GM20431 (cell line): ENCODE results near the gene KRT83.

Experiments
- in situ Hi-C: fragments of 300-500 bp; cut with MseI, MboI; formaldehyde crosslinking; loops from one replicate; pipeline ENCODE4 v1.15.0; 2020; ENCODE audit warnings: low sequenced_read_pairs; ENCODE audit not compliant: unreplicated experiment

KRT83 gene

DNA sequence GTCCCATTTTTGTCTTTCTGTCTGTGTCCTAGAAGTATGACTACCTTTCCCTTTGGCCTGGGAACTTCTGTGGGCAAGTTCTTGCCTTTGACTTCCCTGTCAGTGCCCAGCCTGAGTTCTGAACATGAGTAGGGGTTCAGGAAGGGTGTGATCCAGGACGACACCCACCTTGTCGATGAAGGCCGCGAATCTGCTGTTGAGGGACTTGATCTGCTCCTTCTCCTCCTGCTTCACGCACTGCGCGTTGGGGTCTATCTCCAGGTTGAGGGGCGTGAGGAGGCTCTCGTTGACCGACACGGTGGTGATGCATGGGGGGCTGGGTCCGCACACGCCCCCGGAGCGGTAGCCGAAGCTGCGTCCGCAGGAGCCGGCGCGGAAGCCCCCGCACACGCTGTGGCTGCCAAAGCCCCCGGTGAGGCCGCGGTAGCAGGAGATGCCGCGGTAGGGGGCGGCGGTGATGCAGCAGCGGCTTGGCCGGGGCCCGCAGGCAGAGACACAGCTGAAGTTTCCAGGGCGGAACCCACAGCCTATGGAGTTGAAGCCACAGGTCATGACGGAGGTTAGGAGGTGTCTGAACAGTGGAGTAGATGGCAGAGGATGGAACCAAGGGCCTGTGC lies at the start of gene KRT83:
Gene KRT83, minus strand, starts transcription at position 615 of the 617 bp plus-strand sequence. Its CDS starts 63 bp downstream, at position 552.
- in situ Hi-C loops: loop anchor here (10.0 kb wide), 1 partner anchor 166 kb away; no protein-coding TSS in a partner anchor

DNA sequence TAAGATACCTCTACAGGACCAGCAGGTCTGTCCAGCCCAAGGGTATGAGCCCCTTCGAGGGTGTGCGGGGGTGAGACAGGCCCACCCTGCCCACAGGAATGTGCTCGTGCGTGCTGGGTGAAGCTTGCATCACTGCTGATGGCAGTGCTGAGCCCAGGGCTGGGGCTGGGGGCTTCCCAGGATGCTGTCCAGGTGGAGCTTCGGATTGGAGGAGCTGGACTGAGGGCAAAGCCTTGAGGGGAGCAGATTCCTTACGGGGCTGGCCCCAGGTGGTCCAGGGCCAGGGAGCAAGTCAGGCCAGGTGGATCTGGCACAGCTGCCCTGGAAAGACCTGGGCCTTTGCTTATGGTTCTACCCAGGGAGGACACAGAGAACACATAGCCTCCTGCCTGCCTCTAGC lies 48.6 kb upstream of the KRT83 start:
- in situ Hi-C loops: loop anchor here (25.0 kb wide), 1 partner anchor 617 kb away; no protein-coding TSS in a partner anchor

DNA sequence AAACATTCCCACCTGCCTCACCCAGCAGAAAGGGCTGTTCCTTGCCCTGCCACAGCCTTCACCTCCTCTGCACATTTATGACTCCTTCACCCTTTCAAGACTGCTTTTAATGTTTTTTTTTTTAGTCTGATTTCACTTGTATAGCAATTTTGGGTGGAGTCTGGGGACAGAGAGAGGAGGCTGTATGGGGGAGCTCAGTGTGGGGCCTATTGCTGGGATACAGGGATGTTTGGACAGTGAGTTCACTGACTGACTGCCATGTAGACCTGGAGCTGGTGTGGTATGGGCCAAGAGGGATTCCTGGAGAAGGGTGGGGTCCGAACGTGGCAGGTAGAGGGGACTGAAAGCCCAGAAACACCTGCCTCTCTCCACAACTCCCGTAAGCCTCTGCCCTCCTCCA lies 48.0 kb upstream of the KRT83 start:
- in situ Hi-C loops: loop anchor here (25.0 kb wide), 1 partner anchor 618 kb away; no protein-coding TSS in a partner anchor

DNA sequence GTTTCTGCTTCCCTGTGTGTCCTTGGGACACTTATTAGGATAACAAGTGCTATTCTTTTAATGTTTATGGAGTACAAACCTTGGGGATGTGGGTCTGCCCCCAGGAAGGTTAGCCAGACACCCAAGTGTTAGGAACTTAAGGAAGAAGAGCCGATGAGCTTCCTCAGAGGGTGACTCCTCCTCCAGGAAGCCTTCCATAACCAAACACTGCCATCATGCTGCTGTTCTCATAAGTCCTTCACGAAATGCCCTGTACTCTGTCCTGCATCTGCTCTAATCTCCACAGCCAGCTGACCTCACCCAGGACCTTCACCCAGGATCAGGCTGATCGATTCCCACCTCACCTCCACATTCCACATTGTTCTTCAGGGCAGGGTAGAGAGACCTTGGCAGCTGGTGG lies 47.3 kb upstream of the KRT83 start:
- in situ Hi-C loops: loop anchor here (25.0 kb wide), 1 partner anchor 619 kb away; no protein-coding TSS in a partner anchor

DNA sequence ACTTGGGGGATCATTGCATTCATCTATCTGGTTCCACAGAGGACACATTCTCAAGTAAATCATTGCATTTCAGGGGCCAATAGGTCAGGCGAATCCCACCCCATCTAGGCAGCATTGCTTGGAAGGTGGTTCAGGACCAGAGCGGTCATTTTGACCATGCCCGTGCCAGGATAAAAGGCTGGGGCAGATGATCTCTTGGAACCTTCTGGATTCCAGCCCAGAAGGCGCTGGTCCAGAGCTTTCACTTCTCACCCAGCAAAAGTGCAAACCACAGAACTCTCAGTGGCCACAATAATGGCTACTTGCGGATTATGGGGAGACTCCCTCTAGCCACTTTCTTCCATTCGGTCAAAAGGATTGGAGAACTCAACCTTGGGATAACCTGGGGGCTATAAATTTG lies 46.7 kb upstream of the KRT83 start:
- in situ Hi-C loops: loop anchor here (25.0 kb wide), 1 partner anchor 619 kb away; no protein-coding TSS in a partner anchor

DNA sequence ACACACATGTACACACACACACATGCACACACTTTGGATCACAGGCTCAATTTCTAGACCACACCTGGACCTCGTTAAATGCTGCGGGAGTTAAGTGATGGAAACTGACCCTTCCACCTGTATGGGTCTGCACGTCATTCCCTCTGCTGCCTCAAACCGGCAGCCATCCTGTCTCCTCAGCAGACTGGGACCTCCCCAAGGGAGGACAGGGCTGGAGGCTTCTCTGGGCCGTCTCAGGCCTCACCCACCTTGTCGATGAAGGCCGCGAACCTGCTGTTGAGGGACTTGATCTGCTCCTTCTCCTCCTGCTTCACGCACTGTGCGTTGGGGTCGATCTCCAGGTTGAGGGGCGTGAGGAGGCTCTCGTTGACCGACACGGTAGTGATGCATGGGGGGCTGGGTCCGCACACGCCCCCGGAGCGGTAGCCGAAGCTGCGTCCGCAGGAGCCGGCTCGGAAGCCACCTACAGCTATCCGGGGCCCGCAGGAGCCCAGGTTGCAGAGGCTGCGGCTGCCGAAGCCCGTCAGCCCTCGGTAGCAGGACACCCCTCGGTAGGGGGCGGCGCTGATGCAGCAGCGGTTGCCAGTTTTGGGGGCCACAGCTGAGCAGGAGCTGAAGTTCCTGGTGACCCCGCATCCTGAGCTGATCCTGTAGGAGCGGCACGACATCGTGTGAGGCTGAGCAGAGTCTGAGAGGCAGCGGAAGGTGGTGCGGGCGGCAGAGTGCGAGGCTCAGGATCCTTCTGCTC lies 45.7 kb upstream of the KRT83 start, which contains the start of gene KRT85:
Gene KRT85, minus strand, starts transcription at position 744 of the 748 bp plus-strand sequence. Its CDS starts 76 bp downstream, at position 668.
- in situ Hi-C loops: loop anchor here (25.0 kb wide), 1 partner anchor 620 kb away; no protein-coding TSS in a partner anchor

DNA sequence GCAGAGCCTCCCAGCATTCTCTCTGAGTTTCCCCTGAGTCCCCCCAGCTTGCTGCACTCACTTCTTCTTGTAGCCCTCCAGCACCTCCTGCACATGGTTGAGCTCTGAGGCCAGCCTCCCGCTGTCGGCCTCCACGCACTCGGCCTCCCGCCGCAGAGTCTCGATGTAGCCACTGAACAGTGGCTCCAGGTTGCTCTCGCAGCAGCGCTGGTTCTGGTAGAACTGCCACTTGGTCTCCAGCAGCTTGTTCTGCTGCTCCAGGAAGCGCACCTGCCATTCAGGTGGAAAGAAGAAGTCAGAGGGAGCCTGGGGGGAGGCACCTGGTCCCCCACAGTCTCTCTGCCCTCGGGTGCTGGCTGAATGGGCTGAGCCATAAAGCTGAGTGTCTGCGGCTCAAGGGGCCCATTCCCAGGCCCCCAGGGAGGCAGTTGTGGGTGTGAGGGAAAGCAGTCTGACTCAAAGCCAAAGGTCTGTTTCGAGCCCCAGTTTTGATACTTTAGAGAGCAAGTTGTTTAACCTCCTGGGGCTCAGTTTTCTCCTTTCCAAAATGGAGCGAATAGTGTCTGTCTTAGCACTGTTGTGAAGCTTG lies 43.8 kb upstream of the KRT83 start:
- in situ Hi-C loops: loop anchor here (25.0 kb wide), 1 partner anchor 622 kb away; no protein-coding TSS in a partner anchor

DNA sequence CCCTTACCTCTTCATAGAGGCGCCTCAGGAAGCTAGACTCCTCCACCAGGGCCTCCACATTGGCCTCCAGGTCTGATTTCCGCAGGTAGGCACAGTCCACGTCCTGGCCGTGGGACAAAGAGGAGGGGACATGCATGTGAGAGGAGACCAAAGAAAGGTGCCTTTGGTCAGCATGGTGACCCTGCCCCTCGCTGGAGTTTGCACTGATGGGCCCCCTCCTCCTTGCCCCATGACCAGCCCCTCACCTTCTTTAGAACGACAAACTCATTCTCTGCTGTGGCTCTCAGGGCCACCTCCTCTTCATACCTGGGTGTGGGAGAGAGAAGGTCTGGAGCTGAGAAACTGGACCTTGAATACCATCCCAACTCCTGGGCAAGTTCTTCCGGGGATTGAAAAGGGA lies 42.9 kb upstream of the KRT83 start:
- in situ Hi-C loops: loop anchor here (25.0 kb wide), 1 partner anchor 623 kb away; no protein-coding TSS in a partner anchor

DNA sequence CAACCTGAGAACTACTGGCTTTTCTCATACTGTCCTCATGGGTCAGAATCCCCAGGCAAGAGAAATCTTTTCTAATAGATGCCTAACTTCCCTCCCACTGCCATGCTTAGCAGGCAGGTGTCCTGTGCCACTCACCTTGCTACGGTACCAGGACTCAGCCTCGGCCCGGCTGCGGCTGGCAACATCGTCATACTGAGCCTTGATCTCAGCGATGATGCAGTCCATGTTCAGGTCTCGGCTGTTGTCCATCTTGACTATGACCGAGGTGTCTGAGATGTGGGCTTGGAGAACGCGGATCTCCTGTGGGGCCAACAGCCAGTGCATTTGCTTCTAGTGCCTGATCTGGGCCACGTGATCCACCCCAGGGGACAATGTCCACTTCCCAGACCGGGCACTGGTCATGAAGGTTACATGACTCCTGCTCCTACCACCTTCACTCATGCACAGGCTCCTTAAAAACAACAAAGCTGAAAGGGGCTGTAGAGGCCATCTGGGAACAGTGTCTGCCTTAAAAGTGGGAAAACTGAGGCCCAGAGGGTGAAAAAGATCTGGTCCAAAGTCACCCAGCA lies 42.0 kb upstream of the KRT83 start:
- in situ Hi-C loops: loop anchor here (25.0 kb wide), 1 partner anchor 624 kb away; no protein-coding TSS in a partner anchor

DNA sequence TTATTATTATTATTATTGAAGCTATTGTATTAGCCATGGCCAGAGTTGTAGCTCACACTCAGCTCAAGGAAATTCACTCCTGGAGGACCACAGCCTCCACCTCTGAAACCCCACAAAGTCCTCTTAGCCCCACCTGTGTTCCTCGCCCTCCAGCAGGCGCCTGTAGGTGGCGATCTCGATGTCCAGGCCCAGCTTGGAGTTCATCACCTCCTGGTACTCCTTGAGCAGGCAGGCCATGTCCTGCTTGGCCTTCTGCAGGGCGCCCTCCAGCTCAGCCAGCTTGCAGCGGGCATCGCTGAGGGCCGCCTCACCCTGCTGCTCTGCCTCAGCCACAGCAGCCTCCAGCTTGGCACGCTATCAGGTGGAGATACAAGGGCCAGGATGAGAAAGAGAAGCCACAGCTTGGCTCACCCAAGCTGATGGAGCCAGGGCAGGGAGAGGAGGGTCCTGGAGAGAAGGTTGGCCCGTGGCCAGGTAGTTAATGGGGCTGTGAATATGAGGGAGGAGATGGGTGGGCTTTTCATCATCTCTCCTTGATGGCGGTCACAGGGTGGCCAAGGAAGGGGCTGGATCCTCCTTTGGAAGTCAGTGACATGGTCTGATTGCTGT lies 41.0 kb upstream of the KRT83 start:
- in situ Hi-C loops: loop anchor here (25.0 kb wide), 1 partner anchor 625 kb away; no protein-coding TSS in a partner anchor

DNA sequence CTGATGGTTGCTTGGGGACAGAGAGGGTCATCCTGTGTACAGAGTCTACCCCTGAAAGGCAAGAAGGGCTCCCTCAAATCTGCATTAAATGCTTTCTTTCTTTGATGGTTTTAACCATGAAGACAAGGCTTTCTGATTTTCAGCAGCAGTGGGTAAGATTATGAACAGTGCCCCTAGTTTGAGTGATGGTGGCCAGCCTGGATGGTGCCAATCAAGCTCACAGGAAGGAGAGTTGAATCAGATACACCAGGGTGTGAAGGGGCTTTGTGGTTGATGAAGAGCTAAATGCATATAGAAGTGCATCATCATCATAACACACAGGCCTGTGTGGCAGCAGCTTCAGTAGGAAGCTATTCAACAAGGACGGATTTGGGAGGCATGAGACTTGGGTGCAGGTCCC lies 40.4 kb upstream of the KRT83 start:
- in situ Hi-C loops: loop anchor here (25.0 kb wide), 1 partner anchor 626 kb away; no protein-coding TSS in a partner anchor

DNA sequence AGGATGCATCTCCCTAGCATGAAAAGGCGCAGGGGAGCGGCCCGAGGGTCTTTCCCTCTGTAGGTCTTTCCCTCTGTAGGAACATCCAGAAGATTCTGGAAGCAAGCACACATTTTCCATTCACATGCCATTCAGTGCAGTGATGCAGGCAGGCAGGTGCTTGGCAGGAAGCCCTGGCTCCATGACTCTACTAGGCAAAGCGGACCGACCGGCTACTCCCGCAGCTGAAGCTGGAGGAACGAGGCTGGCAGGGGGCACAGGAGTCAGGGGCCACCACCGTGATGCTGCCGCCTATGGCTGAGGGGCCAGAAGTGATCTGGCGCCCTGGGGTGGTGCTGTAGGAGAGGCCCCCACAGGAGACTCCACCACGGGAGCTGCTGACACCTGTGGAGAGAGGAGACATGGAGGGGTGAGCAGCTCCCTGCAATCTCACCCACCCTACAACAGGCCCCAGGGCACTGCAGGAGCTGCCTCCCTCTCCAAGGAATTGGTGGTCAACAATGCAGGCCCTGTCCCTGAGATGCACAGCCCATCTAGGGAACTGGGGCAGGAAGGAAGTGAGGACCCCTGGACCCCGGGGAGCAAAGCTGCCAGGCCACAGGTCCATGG lies 39.6 kb upstream of the KRT83 start:
- in situ Hi-C loops: loop anchor here (25.0 kb wide), 1 partner anchor 627 kb away; no protein-coding TSS in a partner anchor

DNA sequence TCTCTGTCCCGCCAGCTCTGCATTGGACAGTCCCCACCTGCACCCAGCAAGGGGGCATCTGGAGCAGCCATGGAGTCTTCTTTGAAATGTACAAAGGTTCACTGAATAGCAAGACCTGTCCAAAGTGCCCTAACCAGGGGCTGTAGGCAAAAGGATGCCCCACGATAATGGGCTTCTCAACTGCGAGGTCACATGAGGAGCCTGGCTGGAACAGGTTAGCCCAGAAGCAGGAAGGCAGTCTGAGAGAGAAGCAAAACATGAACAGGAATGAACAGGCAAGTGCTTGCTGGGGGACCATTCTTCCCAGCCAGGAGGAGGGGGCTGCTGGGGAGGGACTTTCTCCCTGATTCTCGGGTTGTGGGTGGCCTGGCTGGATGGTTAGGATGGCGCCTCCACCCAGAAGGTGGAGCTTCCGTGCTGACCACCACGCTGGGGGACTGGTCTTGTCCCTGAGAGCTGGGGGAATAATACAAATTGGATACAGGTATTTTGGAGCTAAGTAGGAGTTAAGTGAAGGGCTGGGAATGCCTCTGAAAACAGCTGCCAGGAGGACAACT lies 39.0 kb upstream of the KRT83 start:
- in situ Hi-C loops: loop anchor here (25.0 kb wide), 1 partner anchor 627 kb away; no protein-coding TSS in a partner anchor

DNA sequence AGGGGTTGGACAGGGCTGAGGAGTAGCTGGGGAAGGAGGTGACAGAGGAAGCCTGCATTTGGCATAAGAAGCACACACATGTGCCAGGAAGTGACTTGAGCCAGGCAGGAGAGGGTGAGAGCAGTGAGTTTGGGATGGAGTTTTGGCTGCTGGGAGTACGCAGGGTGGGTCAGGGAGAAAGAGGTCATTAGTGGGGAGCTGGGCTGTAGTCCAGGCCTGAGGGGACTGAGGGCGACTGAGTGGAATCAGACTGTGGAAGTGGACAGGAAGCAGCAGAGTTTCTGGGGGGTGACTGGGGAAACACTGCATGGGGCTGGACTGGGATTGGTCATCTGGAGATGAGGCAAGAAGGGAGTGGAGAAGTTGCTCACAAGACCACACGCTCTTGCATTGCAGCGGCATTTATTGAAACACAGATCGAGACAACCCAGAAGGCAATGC lies 38.4 kb upstream of the KRT83 start:
- in situ Hi-C loops: loop anchor here (25.0 kb wide), 1 partner anchor 628 kb away; no protein-coding TSS in a partner anchor

DNA sequence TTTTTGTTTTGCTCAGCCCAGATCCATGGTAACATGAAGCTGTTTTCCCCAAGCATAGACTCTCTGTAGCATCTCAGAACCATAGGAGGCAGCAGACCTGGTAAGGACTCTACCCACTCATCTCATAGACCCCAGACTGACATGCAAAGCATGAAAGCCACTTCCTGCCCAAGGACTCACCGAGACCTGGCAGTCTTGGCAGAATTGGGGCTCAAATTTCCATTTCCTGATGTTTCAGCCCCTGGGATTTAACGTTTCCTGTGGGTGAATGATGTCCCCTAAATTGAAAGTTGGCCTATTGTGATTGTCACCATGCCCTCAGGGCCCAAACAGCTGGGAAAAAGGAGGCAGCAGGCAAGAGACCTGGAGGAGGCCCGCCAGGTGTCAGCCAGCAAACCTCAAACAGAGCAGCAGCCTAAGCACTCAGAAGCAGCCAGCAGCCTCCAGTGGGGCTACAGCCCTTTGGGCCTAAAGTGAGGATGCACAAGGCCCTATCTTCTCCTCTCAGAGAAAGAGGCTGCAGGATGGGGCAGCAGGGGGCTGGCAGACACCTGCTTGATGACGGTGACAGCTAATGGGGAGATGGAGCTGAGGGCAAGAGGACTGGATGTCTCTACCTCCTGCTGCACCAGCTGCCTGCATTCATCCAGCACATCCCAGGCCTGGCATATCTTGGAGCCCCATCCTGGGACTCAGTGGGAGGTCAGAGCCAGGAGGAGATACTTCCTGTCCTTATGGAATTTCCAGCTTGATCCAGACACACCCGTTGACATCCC lies 37.6 kb upstream of the KRT83 start:
- in situ Hi-C loops: loop anchor here (25.0 kb wide), 1 partner anchor 629 kb away; no protein-coding TSS in a partner anchor

DNA sequence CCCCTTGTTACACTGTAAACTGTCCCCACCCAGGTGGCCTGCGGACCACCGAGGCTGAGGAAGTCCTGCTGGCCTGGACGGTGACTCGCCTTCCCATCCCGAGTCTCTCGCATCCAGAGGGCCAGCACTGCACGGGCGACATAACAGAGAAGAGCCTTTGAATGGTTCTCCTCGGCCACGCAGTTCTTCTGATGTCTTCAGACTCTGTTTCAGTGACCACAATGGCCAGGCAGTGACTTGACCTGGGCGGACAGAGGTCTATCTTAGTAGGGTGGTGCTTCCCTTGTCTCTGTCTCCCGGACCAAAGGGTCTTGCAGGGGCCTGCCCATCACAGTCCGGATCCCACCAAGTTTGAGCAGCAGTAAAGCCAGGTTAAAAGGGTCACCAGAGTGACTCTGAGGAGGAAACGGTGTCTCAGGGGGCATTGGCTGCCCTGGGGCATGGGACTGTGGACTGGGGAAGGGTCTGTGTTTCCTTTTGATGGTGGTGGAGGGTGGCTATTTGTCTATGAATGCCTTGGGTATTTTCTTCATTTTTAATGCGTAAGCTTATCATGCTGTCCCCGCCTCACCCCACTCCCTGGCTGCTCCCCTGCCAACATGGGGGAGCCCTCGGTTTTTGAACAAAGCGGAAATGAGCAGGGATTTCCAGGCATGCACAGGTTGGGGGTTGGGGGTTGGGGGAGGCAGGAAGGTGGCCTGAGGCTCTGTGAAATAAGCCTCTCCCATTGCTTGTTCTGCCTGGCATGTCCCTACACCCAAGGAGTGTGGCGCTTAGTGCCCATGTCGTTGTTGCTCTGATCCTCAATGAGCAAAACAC lies 35.8 kb upstream of the KRT83 start:
- in situ Hi-C loops: loop anchor here (25.0 kb wide), 1 partner anchor 630 kb away; no protein-coding TSS in a partner anchor
